ENCODE measurements around the gene LYZL1.

- TF ChIP-seq CTCF (IDR thresholded peaks at IDR 0.05; ENCODE audit: poor library complexity, severe bottlenecking) (no peak), RAD21 (conservative IDR thresholded peaks at IDR 0.05) (no peak), EP300 (conservative IDR thresholded peaks at IDR 0.05; ENCODE audit: poor library complexity, severe bottlenecking) (no peak), EZH2 (IDR thresholded peaks at IDR 0.05; ENCODE audit: borderline replicate concordance, insufficient read depth, low read length, poor library complexity, severe bottlenecking) (no peak), REST (IDR thresholded peaks at IDR 0.05; ENCODE audit: borderline replicate concordance) (no peak), POLR2AphosphoS5 (IDR thresholded peaks at IDR 0.05) (no peak), TAF1 (IDR thresholded peaks at IDR 0.05; ENCODE audit: low read depth) (no peak)
These were observed 3.2 kb upstream of the LYZL1 start for GRCh38 chr10:29285624-29286051.
